Stimulated activated naive CD4-positive, alpha-beta T cell (primary cell): Measurements from ENCODE around the gene SERPINB11.
"Not testable (repeated sequence)": the region's sequence is repeated elsewhere in the genome, so short reads cannot be mapped to it uniquely, and the experiment has no call there.

Experiments
- DNase-seq, 6 experiments: peaks; one replicate each; lab custom pipeline; 2025; lab: John Stamatoyannopoulos, UW

The SERPINB11 gene

DNA sequence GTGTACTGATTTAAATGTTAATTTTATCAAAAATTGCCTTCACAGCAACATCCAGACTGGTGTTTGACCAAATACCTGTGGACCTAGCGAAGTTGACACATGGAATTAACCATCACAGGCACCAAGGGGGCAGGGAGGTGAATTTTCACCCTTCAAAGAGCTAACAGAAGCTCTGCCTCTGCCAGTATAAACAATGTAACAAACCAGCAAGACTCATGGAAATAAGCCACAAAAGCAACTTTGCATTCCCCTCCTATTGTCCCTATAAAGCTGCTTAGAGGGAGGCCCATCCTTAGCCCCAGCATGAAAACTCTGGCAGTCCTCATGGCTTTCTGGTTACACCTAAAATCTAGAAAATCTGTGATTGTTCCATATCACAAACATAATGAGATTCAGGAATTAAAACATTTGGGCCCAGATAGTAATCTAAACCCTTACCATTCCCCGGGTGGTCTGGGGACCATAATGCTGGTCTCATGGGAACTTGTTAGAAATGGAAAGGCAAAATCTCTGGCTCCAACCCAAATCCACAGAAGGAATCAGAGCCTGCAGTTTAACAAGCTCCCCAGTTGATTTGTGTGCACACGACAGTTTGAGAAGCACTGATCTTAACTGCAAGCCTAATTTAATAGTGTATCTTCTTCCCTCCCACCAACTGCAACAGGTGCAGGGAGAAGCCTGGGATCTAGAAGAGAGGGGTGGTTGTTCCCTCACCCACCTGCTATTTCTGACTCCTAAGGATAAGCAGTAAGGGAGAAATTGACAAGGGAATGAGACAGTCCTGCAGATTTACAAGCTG lies 23.1 kb downstream of the SERPINB11 start:
- no peak for DNase-seq

DNA sequence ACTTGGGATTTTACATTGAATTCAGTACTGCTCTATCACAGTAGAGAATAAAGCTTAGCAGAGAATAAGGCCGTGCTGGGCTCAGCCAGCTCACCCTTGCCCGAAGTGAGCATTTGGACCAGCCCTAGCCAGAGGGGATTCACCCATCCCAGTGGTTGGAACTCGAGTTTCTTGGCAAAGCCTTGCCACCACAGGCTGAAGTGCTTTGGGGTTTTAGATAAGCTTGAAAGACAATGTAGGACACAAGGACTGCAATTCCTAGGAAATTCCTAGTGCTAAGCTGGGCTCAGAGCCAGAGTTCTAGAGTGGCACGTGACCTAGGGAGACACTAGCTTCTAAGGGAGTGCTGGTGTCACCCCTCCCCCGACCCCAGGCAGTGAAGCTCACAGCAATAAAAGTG lies 28.0 kb downstream of the SERPINB11 start:
- no peak for DNase-seq

DNA sequence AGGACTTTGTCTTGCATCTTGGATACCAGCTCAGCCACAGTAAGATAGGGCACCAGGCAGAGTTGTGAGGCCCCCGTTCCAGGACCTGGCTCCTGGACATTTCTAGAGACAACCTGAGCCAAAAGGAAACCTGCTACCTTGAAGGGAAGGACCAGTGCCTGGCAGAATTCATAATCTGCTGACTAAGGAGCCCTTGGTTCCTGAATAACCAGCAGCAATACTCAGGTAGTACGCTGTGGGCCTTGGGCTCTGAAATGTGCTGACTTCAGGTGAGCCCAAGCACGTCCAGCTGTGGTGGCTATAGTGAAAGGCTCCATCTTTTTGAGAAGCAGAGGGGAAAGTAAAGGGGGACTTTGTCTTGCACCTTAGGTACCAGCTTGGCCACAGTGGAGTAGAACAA lies 28.5 kb downstream of the SERPINB11 start:
- DNase-seq, result no peak

DNA sequence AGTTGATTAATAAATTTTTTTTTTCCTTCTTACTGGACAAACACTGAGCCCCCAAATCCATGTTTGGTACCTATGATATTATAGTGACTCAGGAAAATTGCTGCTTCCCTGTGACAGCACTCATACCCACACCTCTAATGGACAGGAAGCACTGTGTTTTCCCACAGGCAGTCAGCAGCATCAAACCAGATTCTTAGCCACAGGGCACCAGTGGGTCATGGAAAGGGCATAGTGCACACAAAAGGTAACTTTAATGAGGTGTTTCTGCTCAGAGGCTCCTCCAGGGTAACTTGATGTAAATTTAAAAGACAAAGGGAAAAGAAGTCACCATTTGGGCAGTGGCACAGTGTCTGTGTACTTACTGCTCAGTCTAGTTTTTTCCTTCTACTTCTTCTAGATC lies 34.1 kb downstream of the SERPINB11 start:
- no peak for DNase-seq

DNA sequence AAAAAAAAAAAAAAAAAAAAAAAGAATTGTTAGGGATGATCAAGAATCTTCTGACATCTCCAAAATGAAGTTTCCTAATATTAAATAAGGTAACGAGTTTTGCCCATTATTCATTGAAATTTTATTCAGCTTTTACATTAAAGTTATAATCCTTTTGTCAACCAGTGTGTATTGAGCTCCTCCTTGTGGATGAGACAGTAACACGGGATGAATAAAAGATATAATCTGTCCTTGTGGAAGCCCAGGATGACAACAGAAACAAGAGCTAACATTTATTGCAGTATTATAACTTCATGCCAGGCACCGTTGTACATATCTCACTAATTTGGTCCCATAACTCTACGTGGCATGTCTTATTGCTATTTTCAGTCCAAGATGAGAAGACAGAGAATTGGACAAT lies 39.0 kb downstream of the SERPINB11 start:
- DNase-seq, result no peak

DNA sequence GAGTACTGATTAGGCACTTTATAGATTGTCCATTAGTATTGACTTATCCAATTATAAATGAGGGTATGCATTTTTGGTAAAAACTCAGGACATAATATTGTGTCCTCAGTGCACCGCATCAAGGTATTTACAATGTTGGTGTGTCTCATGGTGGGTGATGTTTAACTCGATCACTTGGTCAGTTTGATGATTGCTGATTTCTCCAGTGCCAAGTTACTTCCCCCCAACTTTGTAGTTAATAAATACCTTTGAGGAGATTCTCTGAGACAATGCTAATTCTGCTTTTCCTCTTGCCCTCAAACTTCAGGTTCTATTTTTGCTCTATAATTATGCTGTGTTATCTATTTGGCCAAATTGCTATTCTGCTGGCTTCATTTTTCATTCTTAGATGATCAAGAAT lies 44.2 kb downstream of the SERPINB11 start:
- no peak for DNase-seq

DNA sequence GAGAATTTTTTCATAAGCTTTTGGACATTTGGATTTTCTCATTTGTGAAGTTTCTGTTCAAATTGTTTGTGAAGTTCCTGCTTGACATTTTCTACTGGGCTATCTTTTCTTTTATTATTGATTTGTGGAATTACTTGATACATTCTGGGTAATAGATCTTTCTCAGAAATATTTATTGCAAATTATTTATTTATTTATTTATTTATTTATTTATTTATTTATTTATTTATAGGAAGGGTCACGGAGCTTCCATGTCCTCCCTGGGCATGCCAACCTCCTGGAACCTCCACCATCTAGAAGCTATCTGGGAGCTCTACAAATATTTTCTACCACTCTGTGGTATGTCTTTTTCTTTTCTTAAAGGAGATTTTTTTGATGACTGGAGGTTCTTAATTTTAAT lies 46.7 kb downstream of the SERPINB11 start:
- DNase-seq, result no peak

DNA sequence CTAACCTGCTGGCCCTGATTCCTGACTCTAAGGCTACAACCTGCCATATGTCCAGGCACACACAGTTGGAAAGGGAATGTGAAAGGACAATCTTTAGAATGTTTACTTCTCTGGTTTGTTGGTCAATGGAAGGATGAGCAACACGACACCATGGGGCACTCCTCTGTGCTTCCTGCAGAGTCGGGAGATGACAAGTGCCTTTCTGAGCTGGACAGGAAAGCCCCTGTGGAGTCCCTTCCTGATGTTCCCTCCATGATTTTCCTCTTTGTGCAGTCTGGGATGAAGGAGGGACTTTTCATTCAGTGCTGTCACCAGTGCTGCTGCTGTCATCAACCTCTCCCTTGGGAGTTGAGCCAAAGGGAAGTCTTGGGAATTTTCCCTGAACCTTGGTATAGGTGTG lies 49.9 kb downstream of the SERPINB11 start:
- no peak for DNase-seq

DNA sequence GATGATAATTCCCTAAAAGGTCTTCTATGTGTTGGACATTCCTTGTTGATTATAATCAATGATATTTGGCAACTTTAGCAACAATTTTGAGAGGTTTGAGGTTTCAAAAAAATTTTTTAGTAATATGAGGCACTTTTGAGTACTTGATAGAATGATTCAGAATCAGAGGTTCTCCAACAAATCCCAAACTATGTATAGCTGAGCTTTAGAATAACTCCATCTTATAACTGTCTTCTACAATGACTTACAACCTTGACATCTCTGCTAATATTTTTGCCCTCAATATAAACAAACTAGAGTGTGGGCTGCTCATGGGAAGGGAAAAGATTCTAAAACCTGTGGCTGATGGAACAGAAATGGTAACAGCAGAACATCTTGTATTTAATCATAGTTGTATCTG lies 50.9 kb downstream of the SERPINB11 start:
- DNase-seq, result no peak

DNA sequence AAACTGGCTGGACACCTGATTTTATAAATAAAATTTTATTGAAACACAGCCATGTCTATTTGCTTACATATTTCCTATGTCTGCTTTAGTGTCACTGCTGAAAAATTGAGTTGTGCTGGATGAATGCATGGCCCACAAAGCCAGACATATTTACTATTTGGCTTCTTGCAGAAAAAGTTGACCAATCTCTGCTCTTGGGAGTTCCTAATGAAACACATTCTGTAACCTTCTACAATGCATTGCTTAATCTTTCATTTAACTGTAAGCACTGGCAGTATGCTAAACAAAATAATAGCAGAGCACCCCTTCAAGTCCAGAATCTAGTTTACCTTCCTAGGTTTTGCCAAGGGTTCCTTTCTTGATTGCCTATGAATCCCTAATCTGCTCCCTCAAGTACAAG lies 54.8 kb downstream of the SERPINB11 start:
- DNase-seq, result no peak

DNA sequence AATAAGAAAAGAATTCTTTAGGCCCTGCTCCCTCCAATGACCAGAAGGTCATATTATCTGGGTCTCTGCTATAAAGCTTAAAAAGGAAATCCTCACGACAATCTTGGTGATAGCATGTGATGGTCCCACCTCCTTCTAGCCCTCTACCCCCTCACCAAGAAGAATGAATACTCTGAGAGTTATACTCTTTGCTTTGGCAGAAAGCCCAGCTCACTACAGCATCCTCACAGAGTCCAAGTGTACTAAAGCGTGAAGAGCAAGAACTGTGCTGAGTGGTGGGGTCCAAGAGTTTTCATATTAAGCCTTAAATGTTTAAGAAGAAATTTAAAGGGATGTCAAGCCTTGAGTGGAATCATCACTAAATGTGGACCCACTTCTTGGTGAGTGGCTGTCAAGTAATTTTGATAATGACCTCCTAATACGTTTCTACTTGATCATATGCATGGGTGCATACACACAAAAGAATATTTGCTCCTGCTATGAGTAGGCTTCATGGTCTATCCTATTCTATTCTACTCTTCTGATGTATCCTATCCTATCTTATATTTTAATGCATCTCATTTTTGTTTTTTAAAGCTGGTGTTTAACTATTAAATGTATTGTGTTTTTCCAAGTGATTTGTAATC lies 56.0 kb downstream of the SERPINB11 start:
- DNase-seq, result no peak

DNA sequence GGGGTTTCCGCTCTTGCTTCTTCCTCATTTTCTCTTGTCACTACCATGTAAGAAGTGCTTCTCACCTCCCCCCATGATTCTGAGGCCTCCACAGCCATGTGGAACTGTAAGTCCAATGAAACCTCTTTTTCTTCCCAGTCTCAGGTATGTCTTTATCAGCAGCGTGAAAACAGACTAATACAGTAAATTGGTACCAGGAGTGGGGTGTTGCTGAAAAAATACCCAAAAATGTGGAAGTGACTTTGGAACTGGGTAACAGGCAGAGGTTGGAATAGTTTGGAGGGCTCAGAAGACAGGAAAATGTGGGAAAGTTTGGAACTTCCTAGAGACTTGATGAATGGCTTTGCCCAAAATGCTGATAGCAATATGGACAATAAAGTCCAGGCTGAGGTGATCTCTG lies 57.0 kb downstream of the SERPINB11 start:
- not testable (repeated sequence) for DNase-seq

DNA sequence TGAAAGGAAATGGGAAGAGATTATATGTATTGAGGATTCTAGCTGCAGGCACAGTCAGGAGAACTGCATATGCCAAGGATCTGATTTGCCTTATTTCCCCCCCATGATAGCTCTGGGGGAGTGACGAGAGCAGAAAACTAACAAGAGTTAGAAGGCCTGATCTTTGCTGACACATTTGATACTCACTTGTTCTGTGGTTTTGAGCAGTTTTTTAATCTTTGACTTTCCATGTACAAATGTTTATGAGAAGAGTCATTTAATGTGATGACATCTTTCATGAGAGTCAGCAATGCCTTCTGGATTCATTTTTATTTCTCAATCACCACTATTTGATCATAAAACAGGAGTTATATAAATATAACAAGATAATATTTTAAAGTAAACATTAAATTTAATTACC lies 59.8 kb downstream of the SERPINB11 start:
- no peak for DNase-seq

DNA sequence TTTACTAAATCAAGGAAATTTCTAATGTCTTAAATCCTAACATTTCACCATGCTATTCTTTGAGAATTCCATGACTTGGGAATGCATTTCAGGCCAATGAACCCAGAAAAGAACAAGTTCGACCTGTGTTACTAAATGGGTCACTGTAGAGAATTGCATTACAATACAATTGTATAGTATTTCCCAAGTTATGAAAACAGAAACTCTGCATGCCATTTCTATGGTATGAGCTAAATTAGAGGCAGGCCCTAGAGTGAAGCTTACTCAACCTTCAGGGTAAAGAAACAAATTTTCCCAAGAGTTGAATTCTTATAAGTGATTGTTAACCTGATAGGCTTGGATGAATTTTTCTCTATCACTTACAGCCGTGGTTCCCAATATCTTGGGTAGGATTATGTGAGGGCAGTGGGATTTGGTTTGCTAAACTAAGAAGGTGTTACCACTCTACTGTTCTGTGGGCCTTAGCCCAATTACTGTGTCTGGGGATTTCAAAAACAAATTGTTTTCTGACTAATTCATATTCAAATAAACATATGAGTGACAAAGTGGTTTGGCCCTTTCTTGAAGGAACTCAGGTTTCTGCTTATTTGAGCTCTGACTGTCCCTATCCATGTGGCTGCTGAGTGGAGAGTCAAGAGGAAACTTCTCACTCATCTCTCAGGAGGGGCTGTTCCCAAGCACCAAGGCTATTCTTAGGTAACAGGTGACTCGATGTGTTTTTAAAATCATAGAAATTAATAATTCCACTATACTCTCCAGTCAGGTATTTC lies 61.3 kb downstream of the SERPINB11 start:
- DNase-seq, result no peak

DNA sequence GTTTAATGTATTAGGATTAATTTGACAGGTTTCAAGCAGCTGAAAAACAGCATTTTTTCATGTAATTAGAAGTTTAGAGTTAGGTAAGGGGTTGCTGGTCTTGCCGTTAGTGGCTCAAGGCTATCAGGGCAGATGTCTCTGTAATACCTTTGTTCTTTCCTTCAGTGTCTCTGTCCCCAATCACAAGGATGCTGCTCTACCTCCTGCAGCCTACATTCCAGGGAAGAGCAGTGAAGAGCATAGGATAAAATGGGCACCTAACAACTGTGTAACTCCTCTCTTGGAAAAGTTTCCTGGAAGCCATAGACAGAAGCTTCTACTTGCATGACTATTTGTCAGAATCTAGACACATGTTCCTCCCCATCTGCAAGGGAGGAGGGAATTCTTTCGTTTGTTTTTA lies 63.1 kb downstream of the SERPINB11 start:
- DNase-seq, result no peak
